Panc1 (cell line): Measurements from ENCODE around the gene VARS2. TPM values are rescaled to one million over a fixed set of nuclear protein-coding genes. Genes with fewer than 3 reads are reported as not detected.

Experiments used
- ATAC-seq: fragments of 200-7000 bp; cut with Tn5 transposase; 2 replicates; pipeline ENCODE4 v1.9.1; 2020; ENCODE audit warnings: mild to moderate bottlenecking, moderate library complexity
- BruUV-seq: library from RNA; stranded (reverse); fragments of 400-500 nt; replicated peaks from 2 replicates; lab custom pipeline; 2021; lab: Mats Ljungman, UMichigan
- CTCF ChIA-PET: fragments of 300-600 bp; sonication (Branson Sonifier 250); formaldehyde crosslinking; loops from one replicate; lab custom pipeline; 2022; ENCODE audit warnings: antibody characterized with exemption; lab: Charles Lee
- POLR2A ChIA-PET: fragments of 300-600 bp; sonication (Branson Sonifier 250); formaldehyde crosslinking; loops from one replicate; lab custom pipeline; 2022; ENCODE audit warnings: antibody characterized with exemption; lab: Charles Lee
- DNase-seq: peaks from one replicate; pipeline ENCODE4 v3.0.0-alpha.2; 2010; ENCODE audit warnings: low read depth, low spot score
- H3K27ac ChIP-seq: 2 replicates; pipeline ENCODE4 v1.5.1; 2011; ENCODE audit warnings: mild to moderate bottlenecking, low read length, inconsistent platforms
- H3K27me3 ChIP-seq: fragments of 200-500 bp; sonication (Bioruptor generic); 2 replicates; pipeline ENCODE4 v1.6.0; 2014; ENCODE audit warnings: low read length, inconsistent platforms; ENCODE audit not compliant: control insufficient read depth, insufficient read depth
- H3K36me3 ChIP-seq: fragments of 200-500 bp; sonication (Bioruptor generic); 2 replicates; pipeline ENCODE4 v1.5.1; 2014; ENCODE audit warnings: inconsistent platforms, mild to moderate bottlenecking, low read length, moderate library complexity; ENCODE audit not compliant: control insufficient read depth, insufficient read depth
- H3K4me1 ChIP-seq: 2 replicates; pipeline ENCODE4 v1.5.1; 2011; ENCODE audit warnings: inconsistent platforms, mild to moderate bottlenecking, low read length, moderate library complexity; ENCODE audit not compliant: control insufficient read depth, insufficient read depth
- H3K4me3 ChIP-seq, 2 experiments: 2 replicates each; pipeline ENCODE4 v1.5.1; 2011 to 2012; ENCODE audit warnings: low read depth in 2 of 2, low read length in 2 of 2, mild to moderate bottlenecking in 2 of 2, inconsistent platforms in 1 of 2, moderate library complexity in 1 of 2
- H3K9me3 ChIP-seq: fragments of 200-500 bp; sonication (Bioruptor generic); 2 replicates; pipeline ENCODE4 v1.5.1; 2014; ENCODE audit warnings: low read depth, mild to moderate bottlenecking, inconsistent platforms, low read length, moderate library complexity; ENCODE audit not compliant: control insufficient read depth, insufficient read depth
- POLR2AphosphoS5 ChIP-seq: IDR thresholded peaks from 2 replicates; pipeline ENCODE4 v1.6.1; 2012; ENCODE audit warnings: mild to moderate bottlenecking, low read depth, low read length, moderate library complexity
- SIN3A ChIP-seq: IDR thresholded peaks from 2 replicates; pipeline ENCODE4 v1.6.1; 2012; ENCODE audit warnings: low read depth, mild to moderate bottlenecking, low read length, moderate library complexity, borderline replicate concordance; ENCODE audit not compliant: insufficient read depth
- TCF7L2 ChIP-seq: IDR thresholded peaks from 2 replicates; pipeline ENCODE4 v1.6.1; 2011; ENCODE audit warnings: mild to moderate bottlenecking, low read depth, low read length, inconsistent platforms
- in situ Hi-C: cut with HindIII; loops from 2 replicates; pipeline ENCODE4 v1.10.0; 2016; ENCODE audit warnings: low sequenced_read_pairs, low pct_unique_long_range_greater_than_20kb
- intact Hi-C: fragments of 100-400 bp; cut with micrococcal nuclease; formaldehyde crosslinking; loops from one replicate; pipeline ENCODE4 v1.10.0; 2022; ENCODE audit not compliant: unreplicated experiment
- total RNA-seq: library from RNA; stranded (reverse); gene quantifications from one replicate; pipeline ENCODE4 v1.2.1, GENCODE V29; 2021; ENCODE audit not compliant: unreplicated experiment
- TF ChIP-seq, protein P1 (sequence below): fragments of 450-650 bp; IDR thresholded peaks from 2 replicates; pipeline ENCODE4 v1.5.1; 2017; ENCODE audit warnings: mild to moderate bottlenecking
- TF ChIP-seq, protein P2 (sequence below), 2 experiments: IDR thresholded peaks; 2 replicates each; pipeline ENCODE4 v1.6.1; 2011 to 2012; ENCODE audit warnings: low read depth in 2 of 2, control low read depth in 1 of 2, low read length in 1 of 2, mild to moderate bottlenecking in 1 of 2, moderate library complexity in 1 of 2; ENCODE audit not compliant: insufficient read depth in 1 of 2

VARS2 gene
- total RNA-seq, 1 experiment from 2014 or later: 42.7 TPM

DNA sequence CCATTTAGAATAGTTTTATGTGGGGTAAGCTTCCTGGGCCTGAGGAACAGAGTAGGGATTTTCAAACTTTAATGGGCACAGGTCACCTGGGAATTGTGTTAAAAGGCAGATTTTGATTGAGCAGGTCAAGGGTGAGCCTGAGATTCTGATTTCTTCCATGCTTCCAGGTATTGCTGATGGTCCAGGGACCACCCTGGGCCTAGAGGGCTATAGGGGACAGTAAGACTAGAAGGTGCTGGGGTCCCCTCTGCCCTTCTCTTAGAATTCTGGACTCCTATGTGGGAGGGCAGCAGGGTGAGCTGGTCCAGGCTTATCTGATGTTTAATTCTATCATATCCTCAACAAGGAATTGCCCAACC, 27.2 kb upstream of the VARS2 start:
- no peak for ATAC-seq
- ChIA-PET POLR2A (interaction anchor here (0.7 kb wide), 1 partner anchor 28 kb away, joined by 3 read pairs; no protein-coding TSS in a partner anchor), CTCF (no interaction called here)
- H3K27ac ChIP-seq: peak overlapping the region; percentile 69
- peaks cover 44% of the 10 kb centered on the region for H3K4me1 ChIP-seq
- DNase-seq: no peak
- peak overlapping the region in 1 of 2 experiments; percentile 86; a peak in 3 of 4 replicates for H3K4me3 ChIP-seq
- H3K27me3 ChIP-seq: no peaks in the 10 kb centered on the region
- intact Hi-C loops (no loop called here), in situ Hi-C loops (no loop called here)
- H3K9me3 ChIP-seq: no peaks in the 10 kb centered on the region
- TF ChIP-seq TCF7L2 (no peak), SIN3A (no peak), POLR2AphosphoS5 (no peak)
- BruUV-seq: no TSS peak
- H3K36me3 ChIP-seq: no peaks in the 10 kb centered on the region

DNA sequence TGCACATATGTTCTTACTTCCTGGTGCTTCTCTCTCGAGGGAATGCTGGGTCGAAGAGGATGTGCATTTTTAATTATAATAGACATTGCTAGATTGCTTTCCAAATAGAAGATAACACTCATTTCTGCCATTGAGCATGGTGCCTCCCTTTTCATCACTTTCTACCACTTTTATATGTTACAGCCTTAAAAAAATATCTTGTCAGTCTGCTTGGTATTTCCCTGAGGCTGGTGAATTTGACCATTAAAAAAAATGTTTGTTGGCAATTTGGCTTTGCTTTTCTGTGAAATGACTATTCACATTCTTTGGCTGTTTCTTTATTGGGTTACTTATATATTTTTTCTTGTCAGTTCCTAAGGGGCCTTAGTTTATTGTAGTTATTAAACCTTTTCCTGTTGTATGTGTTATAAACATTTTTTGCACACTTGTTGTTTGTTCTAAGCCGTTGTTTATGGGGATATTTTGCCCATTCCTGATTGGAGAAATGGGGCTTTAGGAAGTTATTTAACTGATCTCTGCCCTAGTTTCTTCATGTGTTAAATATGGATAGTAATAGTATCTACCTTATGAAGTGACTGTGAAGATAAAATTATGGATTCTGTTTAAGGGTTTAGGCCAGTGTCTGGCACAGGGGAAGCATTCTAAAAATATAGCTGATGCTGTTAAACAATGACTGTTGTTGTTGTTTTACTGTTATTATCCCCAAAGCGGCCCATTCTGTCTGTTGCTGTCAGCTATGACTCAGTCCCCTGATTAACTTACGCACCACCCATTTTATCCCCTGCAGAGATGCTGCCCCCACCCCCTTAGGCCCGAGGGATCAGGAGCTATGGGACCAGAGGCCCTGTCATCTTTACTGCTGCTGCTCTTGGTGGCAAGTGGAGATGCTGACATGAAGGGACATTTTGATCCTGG, 25.9 kb upstream of the VARS2 start:
- Histone ChIP-seq H3K27ac (no peak overlapping the region), H3K4me1 (peaks cover 32% of the 10 kb centered on the region), H3K4me3 (no peak overlapping the region), H3K36me3 (no peaks in the 10 kb centered on the region), H3K27me3 (no peaks in the 10 kb centered on the region), H3K9me3 (no peaks in the 10 kb centered on the region)
- no peak for TF ChIP-seq TCF7L2
- no peak for TF ChIP-seq POLR2AphosphoS5
- TF ChIP-seq SIN3A: no peak
- TF ChIP-seq, protein P1, sequence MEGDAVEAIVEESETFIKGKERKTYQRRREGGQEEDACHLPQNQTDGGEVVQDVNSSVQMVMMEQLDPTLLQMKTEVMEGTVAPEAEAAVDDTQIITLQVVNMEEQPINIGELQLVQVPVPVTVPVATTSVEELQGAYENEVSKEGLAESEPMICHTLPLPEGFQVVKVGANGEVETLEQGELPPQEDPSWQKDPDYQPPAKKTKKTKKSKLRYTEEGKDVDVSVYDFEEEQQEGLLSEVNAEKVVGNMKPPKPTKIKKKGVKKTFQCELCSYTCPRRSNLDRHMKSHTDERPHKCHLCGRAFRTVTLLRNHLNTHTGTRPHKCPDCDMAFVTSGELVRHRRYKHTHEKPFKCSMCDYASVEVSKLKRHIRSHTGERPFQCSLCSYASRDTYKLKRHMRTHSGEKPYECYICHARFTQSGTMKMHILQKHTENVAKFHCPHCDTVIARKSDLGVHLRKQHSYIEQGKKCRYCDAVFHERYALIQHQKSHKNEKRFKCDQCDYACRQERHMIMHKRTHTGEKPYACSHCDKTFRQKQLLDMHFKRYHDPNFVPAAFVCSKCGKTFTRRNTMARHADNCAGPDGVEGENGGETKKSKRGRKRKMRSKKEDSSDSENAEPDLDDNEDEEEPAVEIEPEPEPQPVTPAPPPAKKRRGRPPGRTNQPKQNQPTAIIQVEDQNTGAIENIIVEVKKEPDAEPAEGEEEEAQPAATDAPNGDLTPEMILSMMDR: no peak
- TF ChIP-seq, protein P2, sequence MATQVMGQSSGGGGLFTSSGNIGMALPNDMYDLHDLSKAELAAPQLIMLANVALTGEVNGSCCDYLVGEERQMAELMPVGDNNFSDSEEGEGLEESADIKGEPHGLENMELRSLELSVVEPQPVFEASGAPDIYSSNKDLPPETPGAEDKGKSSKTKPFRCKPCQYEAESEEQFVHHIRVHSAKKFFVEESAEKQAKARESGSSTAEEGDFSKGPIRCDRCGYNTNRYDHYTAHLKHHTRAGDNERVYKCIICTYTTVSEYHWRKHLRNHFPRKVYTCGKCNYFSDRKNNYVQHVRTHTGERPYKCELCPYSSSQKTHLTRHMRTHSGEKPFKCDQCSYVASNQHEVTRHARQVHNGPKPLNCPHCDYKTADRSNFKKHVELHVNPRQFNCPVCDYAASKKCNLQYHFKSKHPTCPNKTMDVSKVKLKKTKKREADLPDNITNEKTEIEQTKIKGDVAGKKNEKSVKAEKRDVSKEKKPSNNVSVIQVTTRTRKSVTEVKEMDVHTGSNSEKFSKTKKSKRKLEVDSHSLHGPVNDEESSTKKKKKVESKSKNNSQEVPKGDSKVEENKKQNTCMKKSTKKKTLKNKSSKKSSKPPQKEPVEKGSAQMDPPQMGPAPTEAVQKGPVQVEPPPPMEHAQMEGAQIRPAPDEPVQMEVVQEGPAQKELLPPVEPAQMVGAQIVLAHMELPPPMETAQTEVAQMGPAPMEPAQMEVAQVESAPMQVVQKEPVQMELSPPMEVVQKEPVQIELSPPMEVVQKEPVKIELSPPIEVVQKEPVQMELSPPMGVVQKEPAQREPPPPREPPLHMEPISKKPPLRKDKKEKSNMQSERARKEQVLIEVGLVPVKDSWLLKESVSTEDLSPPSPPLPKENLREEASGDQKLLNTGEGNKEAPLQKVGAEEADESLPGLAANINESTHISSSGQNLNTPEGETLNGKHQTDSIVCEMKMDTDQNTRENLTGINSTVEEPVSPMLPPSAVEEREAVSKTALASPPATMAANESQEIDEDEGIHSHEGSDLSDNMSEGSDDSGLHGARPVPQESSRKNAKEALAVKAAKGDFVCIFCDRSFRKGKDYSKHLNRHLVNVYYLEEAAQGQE (IDR thresholded peaks at IDR 0.05; ENCODE audit: insufficient read depth in 1 of 2, low read depth in 2 of 2, low read length in 1 of 2): no peak
- CTCF ChIA-PET: no interaction called here
- in situ Hi-C loops: no loop called here
- ATAC-seq (no peak), DNase-seq (no peak)
- TSS peak; percentile 36 for BruUV-seq
- intact Hi-C loops: no loop called here
- POLR2A ChIA-PET: no interaction called here
